Measurements from ENCODE around the gene GMPS.
A peak's percentile ranks its signal among the peaks of the same experiment; 100 is the strongest.
"Not testable (repeated sequence)": the region's sequence is repeated elsewhere in the genome, so short reads cannot be mapped to it uniquely, and the experiment has no call there.

The GMPS gene

DNA sequence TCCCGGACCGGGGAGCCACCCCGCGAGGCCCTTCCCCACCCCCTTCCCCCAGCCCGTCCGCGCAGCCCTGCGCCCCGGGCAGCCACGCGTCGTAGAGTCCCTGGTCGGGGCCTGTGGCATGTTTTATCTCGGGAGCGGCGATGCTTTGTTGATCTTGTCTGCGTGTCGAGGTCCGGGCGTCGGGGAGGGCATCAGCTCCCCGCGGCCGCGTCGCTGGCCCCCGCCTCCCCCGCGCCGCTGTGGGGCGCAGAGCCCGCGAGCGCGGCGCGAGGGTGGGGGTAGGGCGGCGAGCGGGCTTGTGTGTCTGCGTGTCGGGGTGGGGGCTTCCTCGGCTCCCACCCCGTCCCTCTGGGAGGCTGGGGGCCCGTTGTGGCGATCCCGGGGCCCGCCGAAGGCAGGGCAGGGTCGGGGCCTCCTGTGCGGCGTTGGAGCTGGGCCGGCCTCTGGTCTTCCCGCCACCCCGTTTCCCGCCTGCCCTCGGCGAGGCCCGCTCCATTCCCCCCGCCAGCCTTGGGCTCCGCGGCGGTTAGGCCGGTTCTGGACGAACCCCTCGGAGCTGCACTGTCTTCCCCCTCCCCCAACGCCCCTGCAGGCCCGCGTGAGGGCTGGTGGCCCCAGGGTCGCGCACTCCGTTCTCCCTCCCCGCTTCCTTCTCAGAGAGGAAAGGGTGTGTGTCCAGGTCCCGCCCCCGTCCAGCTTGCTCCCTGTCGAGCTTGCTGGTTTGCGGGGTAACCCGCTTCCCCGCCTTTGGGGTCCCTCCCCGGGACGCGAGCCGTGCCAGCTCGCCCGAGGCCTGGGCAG lies 695 bp downstream of the GMPS start:
- in situ Hi-C loops (cut with MboI; ENCODE audit: low pct_unique_long_range_greater_than_20kb, low sequenced_read_pairs) = loop anchor here (25.0 kb wide), 1 partner anchor 484 kb away; no protein-coding TSS in a partner anchor
- peak; percentile 55 for DNase-seq

- DNase-seq = no peak
- in situ Hi-C loops (cut with MboI; ENCODE audit: low pct_unique_long_range_greater_than_20kb, low sequenced_read_pairs) = loop anchor here (25.0 kb wide), 1 partner anchor 484 kb away; no protein-coding TSS in a partner anchor
Observed at GRCh38 chr3:155871746-155872158, 1.3 kb downstream of the GMPS start.

DNA sequence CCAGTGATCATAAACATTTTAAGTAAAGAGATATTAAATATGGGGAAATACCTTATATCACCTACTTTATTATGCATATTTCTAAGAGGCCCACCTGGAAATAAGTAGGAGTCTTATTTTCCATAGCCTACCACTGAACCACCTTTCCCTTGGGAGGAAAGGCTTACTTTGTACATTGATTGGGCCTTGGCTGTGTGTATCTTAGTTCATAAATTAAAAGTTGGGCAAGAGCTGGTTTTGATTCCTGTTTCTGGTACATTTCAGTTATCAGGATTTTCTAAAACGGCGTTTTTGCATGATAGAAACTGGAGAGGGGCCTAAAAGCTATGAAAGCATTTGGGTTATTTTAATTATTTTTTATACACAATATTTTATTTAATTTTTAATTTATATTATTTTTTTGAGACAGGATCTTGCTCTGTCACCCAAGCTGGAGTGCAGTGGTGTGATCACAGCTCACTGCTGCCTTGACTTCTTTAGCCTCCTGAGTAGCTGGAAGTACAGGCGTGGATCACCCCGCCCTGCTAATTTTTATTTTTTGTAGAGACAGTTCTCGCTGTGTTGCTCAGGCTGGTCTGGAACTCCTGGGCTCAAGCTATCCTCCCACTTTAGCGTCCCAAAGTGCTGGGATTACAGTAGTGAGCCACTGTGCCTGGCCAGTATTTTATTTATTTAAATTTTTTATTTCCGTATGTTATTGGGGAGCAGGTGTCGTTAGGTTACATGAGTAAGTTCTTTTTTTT lies 2.6 kb downstream of the GMPS start:
- in situ Hi-C loops (cut with MboI; ENCODE audit: low pct_unique_long_range_greater_than_20kb, low sequenced_read_pairs) = loop anchor here (25.0 kb wide), 1 partner anchor 486 kb away; no protein-coding TSS in a partner anchor
- no peak for DNase-seq

DNA sequence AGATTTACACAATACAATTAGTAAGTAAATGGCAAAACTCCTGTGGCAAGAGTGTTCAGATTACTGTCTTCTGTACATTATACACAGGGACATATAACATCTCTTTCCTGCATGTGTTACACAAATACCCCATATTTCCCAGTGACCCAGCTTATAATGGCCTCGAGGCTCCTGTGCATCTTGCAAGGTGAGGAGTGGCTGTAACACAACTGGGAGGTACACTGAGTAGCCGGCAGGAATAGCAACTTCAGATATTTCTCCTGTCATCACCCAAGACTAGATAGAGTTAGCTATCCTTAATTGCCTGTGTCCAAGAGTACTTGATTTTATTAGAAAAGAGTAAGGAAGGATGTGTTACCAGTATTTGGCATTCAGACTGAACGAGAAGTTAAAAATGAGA lies 5.6 kb downstream of the GMPS start:
- DNase-seq = no peak
- in situ Hi-C loops (cut with MboI; ENCODE audit: low pct_unique_long_range_greater_than_20kb, low sequenced_read_pairs) = no loop called here

GRCh38 chr3:155876503-155876902 lies 6.1 kb downstream of the GMPS start:
- in situ Hi-C loops (cut with MboI; ENCODE audit: low pct_unique_long_range_greater_than_20kb, low sequenced_read_pairs) = no loop called here
- DNase-seq = no peak

DNA sequence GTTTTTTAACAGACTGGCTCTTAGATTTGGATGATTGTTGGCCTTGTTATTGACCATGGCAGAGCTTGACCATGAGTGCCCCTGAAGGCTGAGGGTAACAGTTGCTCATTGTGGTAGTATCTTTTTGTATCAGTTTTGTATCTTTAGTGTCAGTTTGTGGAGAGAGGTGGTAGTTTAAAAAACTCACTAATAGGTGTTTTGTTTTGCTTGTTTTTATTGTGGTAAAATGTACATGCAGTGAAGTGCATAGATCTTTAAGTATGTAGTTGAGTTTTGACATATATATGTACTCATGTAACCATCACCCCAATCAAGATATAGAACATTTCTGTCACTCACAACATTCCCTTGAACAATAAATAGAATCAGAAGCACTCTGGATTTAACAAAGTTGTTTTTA lies 9.8 kb downstream of the GMPS start:
- in situ Hi-C loops (cut with MboI; ENCODE audit: low pct_unique_long_range_greater_than_20kb, low sequenced_read_pairs) = no loop called here
- DNase-seq = no peak

DNA sequence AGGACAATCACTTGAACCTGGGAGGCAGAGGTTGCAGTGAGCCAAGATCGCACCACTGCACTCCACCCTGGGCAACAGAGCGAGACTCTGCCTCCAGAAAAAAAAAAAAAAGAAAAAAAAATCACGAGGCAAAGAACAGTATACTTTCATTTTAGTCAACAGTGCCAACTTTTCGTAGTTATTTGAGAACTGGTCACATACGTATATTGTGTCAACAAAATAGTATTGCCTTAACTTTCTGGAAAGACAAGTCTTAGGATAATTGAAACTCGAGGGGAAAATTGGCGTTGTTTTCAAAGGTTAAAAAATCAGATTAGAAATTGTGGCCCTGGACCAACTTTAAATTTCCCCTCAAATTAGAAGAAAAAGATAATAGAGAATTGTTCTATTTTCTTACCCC lies 13.8 kb downstream of the GMPS start:
- in situ Hi-C loops (cut with MboI; ENCODE audit: low pct_unique_long_range_greater_than_20kb, low sequenced_read_pairs) = no loop called here
- DNase-seq = no peak

DNA sequence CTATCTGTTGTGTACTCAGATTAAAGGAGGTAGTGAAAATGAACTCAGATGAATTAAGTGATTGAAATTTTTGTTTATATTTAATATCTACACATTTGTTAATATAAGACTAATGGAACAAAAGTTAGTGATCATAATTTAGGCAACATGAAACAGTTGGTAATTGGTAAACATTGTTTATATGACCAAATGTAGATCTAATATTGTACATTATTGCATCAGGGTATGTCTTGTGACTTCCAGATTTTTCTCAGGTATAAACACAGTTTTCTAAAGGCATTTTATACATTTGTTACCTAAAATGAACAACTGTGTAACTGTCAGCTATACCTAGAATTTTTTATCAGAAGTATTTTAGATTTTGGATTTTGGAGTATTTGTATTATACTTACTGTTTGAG lies 14.8 kb downstream of the GMPS start:
- DNase-seq = no peak
- in situ Hi-C loops (cut with MboI; ENCODE audit: low pct_unique_long_range_greater_than_20kb, low sequenced_read_pairs) = no loop called here

DNA sequence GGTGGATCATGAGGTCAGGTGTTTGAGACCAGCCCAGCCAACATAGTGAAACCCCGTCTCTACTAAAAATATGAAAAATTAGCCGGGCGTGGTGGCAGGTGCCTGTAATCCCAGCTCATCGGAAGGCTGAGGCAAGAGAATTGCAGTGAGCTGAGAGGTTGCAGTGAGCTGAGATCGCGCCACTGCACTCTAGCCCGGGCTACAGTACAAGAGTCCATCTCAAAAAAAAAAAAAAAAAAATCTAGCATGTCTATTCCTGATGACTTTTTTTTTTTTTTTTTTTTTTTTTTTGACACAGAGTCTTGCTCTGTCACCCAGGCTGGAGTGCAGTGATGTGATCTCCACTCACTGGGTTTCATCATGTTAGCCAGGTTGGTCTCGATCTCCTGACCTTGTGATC lies 15.9 kb downstream of the GMPS start:
- in situ Hi-C loops (cut with MboI; ENCODE audit: low pct_unique_long_range_greater_than_20kb, low sequenced_read_pairs); DNase-seq: not testable (repeated sequence)

GRCh38 chr3:155886915-155887314 lies 16.5 kb downstream of the GMPS start:
- in situ Hi-C loops (cut with MboI; ENCODE audit: low pct_unique_long_range_greater_than_20kb, low sequenced_read_pairs) = no loop called here
- DNase-seq = no peak

GRCh38 chr3:155889212-155889611 lies 18.8 kb downstream of the GMPS start:
- in situ Hi-C loops (cut with MboI; ENCODE audit: low pct_unique_long_range_greater_than_20kb, low sequenced_read_pairs) = no loop called here

DNA sequence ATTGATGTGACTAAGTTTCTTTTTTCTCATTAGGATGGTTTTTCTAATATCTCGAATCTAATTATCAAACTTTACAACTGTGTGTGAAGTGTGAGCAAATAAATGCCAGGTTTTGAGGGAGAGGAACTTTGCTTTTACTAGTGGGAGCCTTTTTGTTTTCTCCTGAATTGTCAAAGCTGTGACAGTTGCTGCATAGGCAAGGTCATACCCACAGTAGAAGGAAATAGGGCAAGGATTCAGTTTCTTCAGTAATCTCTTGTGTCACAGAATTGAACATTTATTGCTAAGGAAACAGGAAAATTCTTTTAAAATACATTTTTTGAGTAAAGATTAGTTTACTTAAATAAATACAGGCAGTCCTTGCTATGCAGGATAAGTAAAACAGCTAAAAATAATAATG lies 19.5 kb downstream of the GMPS start:
- in situ Hi-C loops (cut with MboI; ENCODE audit: low pct_unique_long_range_greater_than_20kb, low sequenced_read_pairs) = no loop called here
- no peak for DNase-seq

More at GRCh38 chr3:155889212-155889611, 18.8 kb downstream of the GMPS start:
- no peak for DNase-seq

GRCh38 chr3:155890671-155891190 lies 20.3 kb downstream of the GMPS start:
- in situ Hi-C loops (cut with MboI; ENCODE audit: low pct_unique_long_range_greater_than_20kb, low sequenced_read_pairs) = no loop called here
- DNase-seq = no peak

- in situ Hi-C loops (cut with MboI; ENCODE audit: low pct_unique_long_range_greater_than_20kb, low sequenced_read_pairs) = no loop called here
- no peak for DNase-seq
Observed at GRCh38 chr3:155891321-155891720, 20.9 kb downstream of the GMPS start.

DNA sequence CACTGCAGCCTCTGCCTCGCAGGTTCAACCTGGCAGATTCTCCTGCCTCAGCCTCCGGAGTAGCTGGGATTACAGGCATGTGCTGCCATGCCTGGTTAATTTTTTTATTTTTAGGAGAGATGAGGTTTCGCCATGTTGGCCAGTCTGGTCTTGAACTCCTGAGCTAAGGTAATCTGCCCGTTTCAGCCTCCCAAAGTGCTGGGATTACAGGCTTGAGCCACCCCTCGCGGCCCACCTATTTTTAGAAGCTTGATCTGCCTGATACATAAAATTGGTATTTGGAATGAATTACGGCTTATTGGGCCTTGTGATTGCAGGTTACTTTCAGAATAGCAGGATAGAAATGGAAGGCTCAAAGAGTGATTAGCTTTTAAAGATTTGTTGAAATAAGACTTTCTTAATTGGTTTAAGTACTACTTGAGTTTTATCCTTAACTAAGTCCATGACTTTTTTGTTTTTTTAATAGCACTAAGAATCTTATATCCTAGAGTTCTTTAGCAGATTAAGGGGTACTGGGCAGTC lies 25.0 kb downstream of the GMPS start:
- no peak for DNase-seq
- in situ Hi-C loops (cut with MboI; ENCODE audit: low pct_unique_long_range_greater_than_20kb, low sequenced_read_pairs) = no loop called here

GRCh38 chr3:155906900-155907299 lies 36.5 kb downstream of the GMPS start:
- DNase-seq = no peak
- in situ Hi-C loops (cut with MboI; ENCODE audit: low pct_unique_long_range_greater_than_20kb, low sequenced_read_pairs) = no loop called here

DNA sequence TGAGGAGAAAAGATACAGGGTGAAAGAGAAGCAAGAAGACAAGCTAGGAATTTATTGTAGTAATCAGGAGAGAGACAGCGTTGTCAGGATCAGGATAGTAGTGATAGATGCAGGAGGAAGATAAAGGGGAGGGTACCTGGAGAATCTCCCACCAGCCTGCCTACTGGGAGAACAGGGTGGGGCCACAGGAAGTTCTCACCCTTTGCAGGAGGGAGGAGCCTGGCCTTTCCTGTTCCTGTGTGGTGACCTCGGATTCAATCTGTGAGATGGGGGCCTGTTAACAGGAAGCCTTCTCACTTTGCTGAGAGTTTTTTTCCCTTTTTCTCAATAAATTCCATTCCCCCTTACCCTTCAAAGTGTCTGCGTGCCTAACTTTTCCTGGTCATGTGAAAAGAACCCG lies 37.6 kb downstream of the GMPS start:
- peak; percentile 23 for DNase-seq
- in situ Hi-C loops (cut with MboI; ENCODE audit: low pct_unique_long_range_greater_than_20kb, low sequenced_read_pairs) = no loop called here

DNA sequence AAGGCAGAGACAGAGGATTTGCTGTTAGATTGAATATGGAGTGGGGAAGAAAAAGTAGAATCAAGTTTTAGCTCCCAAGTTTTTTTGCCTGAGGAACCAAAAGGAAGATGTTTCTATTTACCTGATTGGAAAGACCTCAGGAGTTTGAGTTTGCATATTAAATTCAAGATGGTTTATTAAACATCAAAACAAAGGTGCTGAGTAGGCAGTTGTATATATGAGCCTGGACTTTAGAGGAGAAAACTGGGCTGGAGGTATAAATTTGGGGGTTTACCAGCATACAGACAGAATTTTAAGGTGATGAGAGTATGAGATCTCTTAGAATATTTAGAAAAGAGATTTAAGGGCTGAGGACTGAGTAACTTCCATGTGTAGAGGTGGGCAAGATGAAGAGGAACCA lies 38.2 kb downstream of the GMPS start:
- in situ Hi-C loops (cut with MboI; ENCODE audit: low pct_unique_long_range_greater_than_20kb, low sequenced_read_pairs) = no loop called here
- DNase-seq = no peak

DNA sequence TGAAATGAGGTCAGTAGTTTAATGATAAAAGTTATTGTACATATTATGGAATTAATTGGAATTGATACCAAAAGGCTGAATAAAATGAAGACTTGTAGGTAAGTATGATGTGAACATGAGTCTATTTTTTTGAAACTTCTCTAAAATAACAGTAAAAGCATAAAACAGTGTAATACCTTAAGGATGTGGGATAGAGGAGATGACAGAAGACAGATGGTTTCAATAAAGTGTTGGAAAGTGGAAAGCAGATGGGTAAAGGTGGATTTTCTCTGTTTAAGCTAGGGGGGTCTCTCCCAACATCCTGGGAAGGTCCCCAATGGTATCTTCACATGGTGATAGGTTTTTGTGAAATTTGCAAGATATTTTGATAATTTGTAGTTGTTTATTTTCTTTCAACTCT lies 41.6 kb downstream of the GMPS start:
- in situ Hi-C loops (cut with MboI; ENCODE audit: low pct_unique_long_range_greater_than_20kb, low sequenced_read_pairs) = no loop called here
- DNase-seq = no peak

GRCh38 chr3:155912579-155913190 lies 42.2 kb downstream of the GMPS start:
- in situ Hi-C loops (cut with MboI; ENCODE audit: low pct_unique_long_range_greater_than_20kb, low sequenced_read_pairs) = no loop called here
- DNase-seq = no peak
